Choroid plexus epithelial cell (primary cell): ENCODE data around the gene ERC2.
"Not testable (repeated sequence)": the region's sequence is repeated elsewhere in the genome, so short reads cannot be mapped to it uniquely, and the experiment has no call there.

Experiments
- DNase-seq: peaks from one replicate; pipeline ENCODE4 v3.0.0-alpha.2; 2010; ENCODE audit warnings: low read depth
- H3K4me3 ChIP-seq: 2 replicates; pipeline ENCODE4 v1.5.1; 2011; ENCODE audit warnings: low read depth, mild to moderate bottlenecking, control low read depth, low read length, moderate library complexity
- CTCF ChIP-seq: conservative IDR thresholded peaks from 2 replicates; pipeline ENCODE4 v1.5.1; 2011; ENCODE audit warnings: low read depth, mild to moderate bottlenecking, control low read depth, inconsistent platforms, low read length, moderate library complexity

The ERC2 gene

GRCh38 chr3:56081246-56081645 is 387.0 kb downstream of the ERC2 start:
- no peak for TF ChIP-seq CTCF
- H3K4me3 ChIP-seq, result no peak overlapping the region
- DNase-seq, result no peak

DNA sequence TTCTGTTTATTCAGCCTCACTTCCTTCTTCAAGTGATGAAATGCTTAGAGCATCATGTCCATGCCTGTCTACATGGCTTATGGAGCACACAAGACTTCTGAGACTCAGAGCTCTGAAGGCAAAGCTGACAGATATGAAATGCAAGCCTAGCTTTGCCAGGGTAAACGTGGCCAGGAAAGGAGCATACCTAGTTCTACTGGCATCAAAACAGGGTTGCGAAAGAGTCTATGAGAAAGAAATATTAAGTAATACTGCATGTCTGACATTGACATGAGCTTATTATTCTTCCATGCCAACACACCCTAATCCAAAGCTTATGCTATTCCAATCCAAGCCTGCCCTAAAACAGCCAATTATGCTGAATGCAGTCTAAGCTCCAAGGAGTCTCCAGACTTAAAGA is 391.5 kb downstream of the ERC2 start:
- no peak overlapping the region for H3K4me3 ChIP-seq
- TF ChIP-seq CTCF, result no peak
- DNase-seq, result no peak

DNA sequence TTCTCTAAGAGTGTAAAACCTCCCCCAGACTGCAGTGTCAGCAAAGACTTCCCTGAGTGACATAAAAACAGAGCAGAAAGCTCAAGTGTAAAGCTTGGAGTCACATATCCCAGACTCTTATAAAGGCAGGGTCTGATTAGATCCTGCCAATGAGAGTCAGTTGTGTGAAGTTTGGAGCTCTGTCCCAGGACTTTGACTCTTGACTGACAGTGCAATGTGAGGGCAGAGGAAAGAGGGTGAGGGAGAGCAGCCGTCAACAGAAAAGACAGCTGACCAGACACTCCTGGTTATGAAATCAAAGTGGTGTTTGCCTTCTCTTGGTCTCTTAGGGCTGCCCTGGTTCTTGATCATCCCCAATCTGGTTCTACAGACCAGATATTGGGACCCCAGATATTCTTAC is 393.2 kb downstream of the ERC2 start:
- H3K4me3 ChIP-seq, result no peak overlapping the region
- no peak for DNase-seq
- no peak for TF ChIP-seq CTCF

DNA sequence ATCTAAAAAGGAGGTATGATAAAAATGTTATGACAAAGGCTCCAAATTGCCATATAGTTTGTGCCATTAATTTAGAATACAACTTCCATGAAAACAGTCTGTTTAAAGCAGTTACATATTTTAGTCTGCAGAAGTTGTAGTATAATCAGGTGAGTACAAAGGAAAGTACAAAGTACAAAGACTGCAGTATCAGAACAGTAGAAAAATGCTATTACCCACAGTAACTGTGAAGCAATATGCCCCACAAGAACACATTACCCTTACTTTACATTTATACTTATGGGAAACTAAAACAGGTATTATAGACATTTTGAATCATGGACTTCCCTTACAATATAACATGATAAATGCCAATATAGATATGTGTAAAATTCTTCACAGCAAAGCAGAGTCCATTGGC is 398.5 kb downstream of the ERC2 start:
- no peak for TF ChIP-seq CTCF
- DNase-seq, result no peak
- H3K4me3 ChIP-seq, result no peak overlapping the region

DNA sequence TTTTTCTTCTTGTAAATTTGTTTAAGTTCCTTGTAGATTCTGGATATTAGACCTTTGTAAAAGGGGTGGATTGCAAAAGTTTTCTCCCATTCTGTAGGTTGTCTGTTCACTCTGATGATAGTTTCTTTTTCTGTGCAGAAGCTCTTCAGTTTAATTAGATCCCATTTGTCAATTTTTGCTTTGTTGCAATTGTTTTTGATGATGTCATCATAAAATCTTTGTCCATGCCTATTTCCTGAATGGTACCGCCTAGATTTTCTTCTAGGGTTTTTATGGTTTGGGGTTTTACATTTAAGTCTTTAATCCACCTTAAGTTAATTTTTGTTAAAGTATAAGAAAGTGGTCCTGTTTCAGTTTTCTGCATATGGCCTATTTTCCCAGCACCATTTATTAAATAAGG is 401.9 kb downstream of the ERC2 start:
- H3K4me3 ChIP-seq, DNase-seq: not testable (repeated sequence)

DNA sequence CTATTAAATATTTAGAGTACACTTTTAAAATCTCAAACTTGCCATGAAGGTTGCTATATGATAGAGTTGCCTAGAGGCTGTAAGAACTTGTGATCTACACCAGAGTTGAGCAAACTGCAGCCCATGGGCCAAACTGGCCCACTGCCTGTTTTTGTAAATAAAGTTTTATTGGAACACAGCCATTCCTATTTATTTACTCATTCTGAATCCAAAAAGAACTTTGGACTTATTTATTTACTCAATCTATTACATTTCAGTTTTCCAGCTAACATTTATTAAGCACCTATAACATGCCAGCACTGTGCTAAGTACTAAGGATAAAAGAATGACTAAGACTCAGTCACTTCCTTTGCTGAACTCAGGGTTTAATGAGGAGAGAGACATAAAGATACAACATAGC is 403.6 kb downstream of the ERC2 start:
- no peak for DNase-seq
- no peak for TF ChIP-seq CTCF
- no peak overlapping the region for H3K4me3 ChIP-seq

GRCh38 chr3:56061279-56061626 is 407.0 kb downstream of the ERC2 start:
- no peak for TF ChIP-seq CTCF
- H3K4me3 ChIP-seq, result no peak overlapping the region
- DNase-seq, result no peak
